ENCODE data around the gene NTHL1. TPM values are rescaled to one million over a fixed set of nuclear protein-coding genes. Genes with fewer than 3 reads are reported as not detected.

NTHL1 gene
- 52.0 and 54.0 TPM in 2 replicates for total RNA-seq (2021)
- long read RNA-seq, transcript NTHL1-201 (6 exons, 1,067 nt): major isoform, 108 of 133 reads
- long read RNA-seq, partial matches to known transcripts: 3 of 133 reads
- long read RNA-seq, other reads (novel, unspliced or antisense): 22 of 133 reads

GRCh38 chr16:2047330-2048115 lies at the start of gene NTHL1, which contains the start of gene TSC2:
NTHL1 (minus strand) TSS chr16:2047834; CDS start chr16:2047823, 11 bp downstream.
TSC2 (plus strand) TSS chr16:2047985; CDS start chr16:2048616, 631 bp downstream.
- Histone ChIP-seq H2BK15ac (ENCODE audit: low read depth, low read length) (no peak within 1 kb of the TSS), H2BK5ac (ENCODE audit: insufficient read length, low read length) (no peak within 1 kb of the TSS), H3K27me3 (ENCODE audit: insufficient read depth, low read length) (no peaks in the 10 kb centered on the region), H3K56ac (ENCODE audit: insufficient read length, low read depth, low read length) (no peak within 1 kb of the TSS), H2BK120ac (ENCODE audit: low read depth, low read length, poor library complexity, severe bottlenecking) (no peak within 1 kb of the TSS), H3K4me2 (ENCODE audit: insufficient read depth, insufficient read length, low read length) (peak within 1 kb of the TSS; percentile 82), H3K79me2 (ENCODE audit: insufficient read depth, low read length) (no peaks in the 10 kb centered on the region), H4K20me1 (ENCODE audit: control insufficient read depth, insufficient read depth, insufficient read length) (no peaks in the 10 kb centered on the region), H2BK12ac (ENCODE audit: insufficient read length, low read depth, low read length) (no peak within 1 kb of the TSS), H3K18ac (ENCODE audit: insufficient read length, low read depth, low read length) (no peak within 1 kb of the TSS), H3T11ph (ENCODE audit: low read length) (no peak within 1 kb of the TSS), H3K9ac (ENCODE audit: extremely low read depth, insufficient read length, low read length) (peak within 1 kb of the TSS; percentile 46), H3K27ac (ENCODE audit: insufficient read length, low read depth, low read length) (no peak within 1 kb of the TSS), H2AK5ac (ENCODE audit: insufficient read length, low read length) (no peak within 1 kb of the TSS), H3K4me1 (ENCODE audit: insufficient read depth, low read length) (0 out of 2 replicates have a peak, but pooled peaks cover 3% of the 10 kb centered on the region), H3K4ac (ENCODE audit: low read depth, low read length) (no peak within 1 kb of the TSS), H3K23me2 (ENCODE audit: insufficient read length, low read depth, low read length, poor library complexity, severe bottlenecking) (peaks cover 11% of the 10 kb centered on the region), H4K91ac (ENCODE audit: insufficient read length, low read depth, low read length) (no peak within 1 kb of the TSS), H4K8ac (replicated peaks; ENCODE audit: insufficient read length, low read depth, low read length) (no peak within 1 kb of the TSS), H3K14ac (ENCODE audit: insufficient read depth, low read length) (no peak within 1 kb of the TSS; the same call in 1 of the 2 replicates), H3K23ac (ENCODE audit: insufficient read length, low read depth, low read length) (no peak within 1 kb of the TSS), H3K79me1 (ENCODE audit: insufficient read depth, low read depth, low read length, poor library complexity, severe bottlenecking) (no peaks in the 10 kb centered on the region), H2BK20ac (ENCODE audit: low read depth, low read length, poor library complexity, severe bottlenecking) (no peak within 1 kb of the TSS), H2AFZ (ENCODE audit: low read length) (no peak within 1 kb of the TSS), H3K9me3 (ENCODE audit: control insufficient read depth, low read depth, low read length) (no peaks in the 10 kb centered on the region), H4K5ac (ENCODE audit: insufficient read length, low read depth, low read length) (no peak within 1 kb of the TSS)
- H3K9me3 Mint-ChIP-seq: no peaks in the 10 kb centered on the region
- H3K27me3 Mint-ChIP-seq (ENCODE audit: low read depth): no peaks in the 10 kb centered on the region
- peak within 1 kb of the TSS; percentile 89 to 95 for H3K4me3 Mint-ChIP-seq
- TF ChIP-seq CTCF (conservative IDR thresholded peaks at IDR 0.05): peak; percentile 32; the same call in 1 of the 3 replicates
- H3K27ac Mint-ChIP-seq: peak within 1 kb of the TSS in 1 of 3 experiments; percentile 22; a peak in 1 of 7 replicates
- H3K4me1 Mint-ChIP-seq: peaks cover 10 to 18% of the 10 kb centered on the region in 2 experiments
- DNase-seq: peak; percentile 98
- WGBS (ENCODE audit: extremely low coverage, insufficient read length, low lambda C conversion rate): no CpG with 5 or more reads among the region's 81 CpGs
- H3K36me3 Mint-ChIP-seq (ENCODE audit: insufficient read depth in 1 of 3, low read depth in 3 of 3): peaks cover 4 to 20% (median 19%) of the 10 kb centered on the region in 3 experiments; a peak in 6 of 7 replicates
